Measurements from ENCODE around the gene RYR1. TPM values are rescaled to one million over a fixed set of nuclear protein-coding genes. Genes with fewer than 3 reads are reported as not detected.
A peak's percentile ranks its signal among the peaks of the same experiment; 100 is the strongest.

Gene RYR1
- total RNA-seq, 1 donor from 2014 or later, result 0.32 TPM

GRCh38 chr19:38391911-38392464 lies 41.5 kb upstream of the RYR1 start:
- H3K27ac Mint-ChIP-seq (ENCODE audit: unreplicated experiment), result no peak overlapping the region
- Histone ChIP-seq H2AFZ (ENCODE audit: low read depth, low read length) (no peak overlapping the region), H3K4me1 (ENCODE audit: insufficient read depth, low read length) (peaks cover 27% of the 10 kb centered on the region), H3K9me3 (ENCODE audit: insufficient read depth, low read depth, low read length) (no peaks in the 10 kb centered on the region), H3K79me2 (ENCODE audit: insufficient read depth, low read length) (peaks cover 24% of the 10 kb centered on the region), H4K20me1 (ENCODE audit: insufficient read depth, low read length) (peaks cover 32% of the 10 kb centered on the region), H3K36me3 (ENCODE audit: insufficient read depth, low read length) (peaks cover 14% of the 10 kb centered on the region), H3K27ac (ENCODE audit: low read depth, low read length) (no peak overlapping the region), H3K4me2 (ENCODE audit: low read length) (peak overlapping the region; percentile 30), H3K9ac (ENCODE audit: low read length) (peak overlapping the region; percentile 14), H3K27me3 (ENCODE audit: insufficient read depth, low read length) (no peaks in the 10 kb centered on the region), H3K4me3 (ENCODE audit: insufficient read depth, low read depth, low read length) (no peak overlapping the region)
- DNase-seq (ENCODE audit: low read depth) (no peak), FAIRE-seq (no peak)
- peaks cover 26% of the 10 kb centered on the region for H3K36me3 Mint-ChIP-seq (ENCODE audit: low read depth, unreplicated experiment)
- H3K4me1 Mint-ChIP-seq (ENCODE audit: low read depth, unreplicated experiment), result peaks cover 15% of the 10 kb centered on the region
- no peak overlapping the region for H3K4me3 Mint-ChIP-seq (ENCODE audit: unreplicated experiment)
- TF ChIP-seq CTCF (IDR thresholded peaks at IDR 0.05; ENCODE audit: insufficient read depth, low read depth, low read length), result no peak
- no peak for TF ChIP-seq EZH2 (IDR thresholded peaks at IDR 0.05; ENCODE audit: insufficient read depth, low read length)
- H3K27me3 Mint-ChIP-seq (ENCODE audit: low read depth, unreplicated experiment), result peaks cover 10% of the 10 kb centered on the region
- H3K9me3 Mint-ChIP-seq (ENCODE audit: unreplicated experiment), result peaks cover 6% of the 10 kb centered on the region

- peaks cover 6% of the 10 kb centered on the region for H3K9me3 Mint-ChIP-seq (ENCODE audit: unreplicated experiment)
- H3K27ac Mint-ChIP-seq (ENCODE audit: unreplicated experiment), result no peak overlapping the region
- Histone ChIP-seq H3K36me3 (ENCODE audit: insufficient read depth, low read length) (peaks cover 14% of the 10 kb centered on the region), H3K9ac (ENCODE audit: low read length) (no peak overlapping the region), H3K79me2 (ENCODE audit: insufficient read depth, low read length) (peaks cover 24% of the 10 kb centered on the region), H4K20me1 (ENCODE audit: insufficient read depth, low read length) (peaks cover 38% of the 10 kb centered on the region), H3K27me3 (ENCODE audit: insufficient read depth, low read length) (no peaks in the 10 kb centered on the region), H3K4me1 (ENCODE audit: insufficient read depth, low read length) (peaks cover 23% of the 10 kb centered on the region), H3K4me2 (ENCODE audit: low read length) (peak overlapping the region; percentile 42), H2AFZ (ENCODE audit: low read depth, low read length) (no peak overlapping the region), H3K27ac (ENCODE audit: low read depth, low read length) (no peak overlapping the region), H3K9me3 (ENCODE audit: insufficient read depth, low read depth, low read length) (no peaks in the 10 kb centered on the region), H3K4me3 (ENCODE audit: insufficient read depth, low read depth, low read length) (no peak overlapping the region)
- H3K36me3 Mint-ChIP-seq (ENCODE audit: low read depth, unreplicated experiment), result peaks cover 25% of the 10 kb centered on the region
- no peak for TF ChIP-seq EZH2 (IDR thresholded peaks at IDR 0.05; ENCODE audit: insufficient read depth, low read length)
- no peak for TF ChIP-seq CTCF (IDR thresholded peaks at IDR 0.05; ENCODE audit: insufficient read depth, low read depth, low read length)
- H3K4me3 Mint-ChIP-seq (ENCODE audit: unreplicated experiment), result peak overlapping the region; percentile 48
- H3K27me3 Mint-ChIP-seq (ENCODE audit: low read depth, unreplicated experiment), result peaks cover 12% of the 10 kb centered on the region
- peaks cover 12% of the 10 kb centered on the region for H3K4me1 Mint-ChIP-seq (ENCODE audit: low read depth, unreplicated experiment)
- DNase-seq (ENCODE audit: low read depth) (peak; percentile 40), FAIRE-seq (peak; percentile 9)
Observed at GRCh38 chr19:38392707-38393308, 40.7 kb upstream of the RYR1 start.

- H3K27ac Mint-ChIP-seq (ENCODE audit: unreplicated experiment), result no peak overlapping the region
Observed at GRCh38 chr19:38394488-38394887, 39.0 kb upstream of the RYR1 start.

More at GRCh38 chr19:38394488-38394887, 39.0 kb upstream of the RYR1 start:
- TF ChIP-seq EZH2 (IDR thresholded peaks at IDR 0.05; ENCODE audit: insufficient read depth, low read length) (no peak), CTCF (IDR thresholded peaks at IDR 0.05; ENCODE audit: insufficient read depth, low read depth, low read length) (no peak)
- Histone ChIP-seq H3K4me2 (ENCODE audit: low read length) (no peak overlapping the region), H3K9me3 (ENCODE audit: insufficient read depth, low read depth, low read length) (no peaks in the 10 kb centered on the region), H4K20me1 (ENCODE audit: insufficient read depth, low read length) (peaks cover 38% of the 10 kb centered on the region), H2AFZ (ENCODE audit: low read depth, low read length) (no peak overlapping the region), H3K36me3 (ENCODE audit: insufficient read depth, low read length) (peaks cover 14% of the 10 kb centered on the region), H3K9ac (ENCODE audit: low read length) (no peak overlapping the region), H3K27ac (ENCODE audit: low read depth, low read length) (no peak overlapping the region), H3K79me2 (ENCODE audit: insufficient read depth, low read length) (peaks cover 18% of the 10 kb centered on the region), H3K27me3 (ENCODE audit: insufficient read depth, low read length) (no peaks in the 10 kb centered on the region), H3K4me1 (ENCODE audit: insufficient read depth, low read length) (peaks cover 23% of the 10 kb centered on the region), H3K4me3 (ENCODE audit: insufficient read depth, low read depth, low read length) (no peak overlapping the region)
- Mint-ChIP-seq H3K36me3 (ENCODE audit: low read depth, unreplicated experiment) (peaks cover 25% of the 10 kb centered on the region), H3K4me3 (ENCODE audit: unreplicated experiment) (no peak overlapping the region), H3K4me1 (ENCODE audit: low read depth, unreplicated experiment) (peaks cover 14% of the 10 kb centered on the region), H3K27me3 (ENCODE audit: low read depth, unreplicated experiment) (peaks cover 12% of the 10 kb centered on the region), H3K9me3 (ENCODE audit: unreplicated experiment) (peaks cover 3% of the 10 kb centered on the region)
- FAIRE-seq (no peak), DNase-seq (ENCODE audit: low read depth) (no peak)

Measured in astrocyte (in vitro differentiated cells and primary cell).